ENCODE data around the gene CARS1. TPM values are rescaled to one million over a fixed set of nuclear protein-coding genes. Genes with fewer than 3 reads are reported as not detected.

CARS1 gene
- total RNA-seq, 4 donors from 2014 or later: 41.7 to 59.9 (median 54.1) TPM

DNA sequence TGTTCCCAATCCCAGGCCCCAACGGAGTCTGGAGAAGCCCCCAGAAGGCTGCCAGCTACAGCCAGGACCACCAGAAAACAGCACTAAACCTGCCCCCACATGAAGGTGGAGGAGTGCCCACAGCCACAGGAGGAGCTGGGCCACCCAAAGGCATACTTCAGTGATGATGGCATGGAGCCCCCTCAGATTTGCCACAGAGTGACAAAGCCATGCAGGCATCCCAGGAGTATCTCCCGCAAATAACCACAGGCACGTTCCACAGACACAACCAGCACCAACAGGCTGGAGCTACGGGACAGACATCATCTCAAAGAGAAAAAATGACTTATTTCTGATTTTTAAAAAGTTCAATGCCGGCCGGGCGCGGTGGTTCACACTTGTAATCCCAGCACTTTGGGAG is 10.6 kb downstream of the CARS1 start:
- no peaks in the 10 kb centered on the region for H3K27me3 ChIP-seq
- H3K4me1 ChIP-seq: peaks cover 0 to 36% (median 13%) of the 10 kb centered on the region in 4 donors
- TF ChIP-seq POLR2A (IDR thresholded peaks at IDR 0.05): no peak
- TF ChIP-seq, protein P1, sequence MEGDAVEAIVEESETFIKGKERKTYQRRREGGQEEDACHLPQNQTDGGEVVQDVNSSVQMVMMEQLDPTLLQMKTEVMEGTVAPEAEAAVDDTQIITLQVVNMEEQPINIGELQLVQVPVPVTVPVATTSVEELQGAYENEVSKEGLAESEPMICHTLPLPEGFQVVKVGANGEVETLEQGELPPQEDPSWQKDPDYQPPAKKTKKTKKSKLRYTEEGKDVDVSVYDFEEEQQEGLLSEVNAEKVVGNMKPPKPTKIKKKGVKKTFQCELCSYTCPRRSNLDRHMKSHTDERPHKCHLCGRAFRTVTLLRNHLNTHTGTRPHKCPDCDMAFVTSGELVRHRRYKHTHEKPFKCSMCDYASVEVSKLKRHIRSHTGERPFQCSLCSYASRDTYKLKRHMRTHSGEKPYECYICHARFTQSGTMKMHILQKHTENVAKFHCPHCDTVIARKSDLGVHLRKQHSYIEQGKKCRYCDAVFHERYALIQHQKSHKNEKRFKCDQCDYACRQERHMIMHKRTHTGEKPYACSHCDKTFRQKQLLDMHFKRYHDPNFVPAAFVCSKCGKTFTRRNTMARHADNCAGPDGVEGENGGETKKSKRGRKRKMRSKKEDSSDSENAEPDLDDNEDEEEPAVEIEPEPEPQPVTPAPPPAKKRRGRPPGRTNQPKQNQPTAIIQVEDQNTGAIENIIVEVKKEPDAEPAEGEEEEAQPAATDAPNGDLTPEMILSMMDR (IDR thresholded peaks at IDR 0.05): no peak
- H3K4me3 ChIP-seq: no peak overlapping the region
- DNase-seq: no peak
- peaks cover 0 to 24% (median 0%) of the 10 kb centered on the region in 3 donors for H3K36me3 ChIP-seq
- no peaks in the 10 kb centered on the region for H3K9me3 ChIP-seq
- H3K27ac ChIP-seq: no peak overlapping the region

DNA sequence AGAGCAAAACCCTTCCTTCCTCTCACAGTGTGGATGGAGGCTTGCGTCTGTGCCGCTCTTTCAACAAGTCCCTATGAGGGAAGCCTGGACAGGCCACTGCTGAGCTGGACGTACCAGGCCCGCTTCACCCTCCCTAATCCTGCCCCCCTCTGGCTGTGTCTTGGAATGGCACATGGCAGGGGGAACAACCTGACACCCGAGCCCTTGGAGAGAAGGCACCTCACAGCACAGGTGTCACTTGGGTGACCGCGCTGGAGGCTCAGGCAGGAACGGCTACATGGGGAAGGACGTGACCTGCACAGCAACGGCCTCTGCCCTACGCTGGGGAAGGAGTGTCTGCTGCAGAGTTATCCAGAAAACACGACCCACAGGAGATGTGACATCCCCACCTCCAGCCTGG is 11.0 kb downstream of the CARS1 start:
- TF ChIP-seq POLR2A (IDR thresholded peaks at IDR 0.05): no peak
- TF ChIP-seq, protein P1 (IDR thresholded peaks at IDR 0.05): no peak
- H3K9me3 ChIP-seq: no peaks in the 10 kb centered on the region
- H3K4me1 ChIP-seq: peaks cover 0 to 36% (median 13%) of the 10 kb centered on the region in 4 donors
- DNase-seq: no peak
- H3K27ac ChIP-seq: no peak overlapping the region
- H3K27me3 ChIP-seq: no peaks in the 10 kb centered on the region
- H3K4me3 ChIP-seq: no peak overlapping the region
- peaks cover 0 to 28% (median 0%) of the 10 kb centered on the region in 3 donors for H3K36me3 ChIP-seq

DNA sequence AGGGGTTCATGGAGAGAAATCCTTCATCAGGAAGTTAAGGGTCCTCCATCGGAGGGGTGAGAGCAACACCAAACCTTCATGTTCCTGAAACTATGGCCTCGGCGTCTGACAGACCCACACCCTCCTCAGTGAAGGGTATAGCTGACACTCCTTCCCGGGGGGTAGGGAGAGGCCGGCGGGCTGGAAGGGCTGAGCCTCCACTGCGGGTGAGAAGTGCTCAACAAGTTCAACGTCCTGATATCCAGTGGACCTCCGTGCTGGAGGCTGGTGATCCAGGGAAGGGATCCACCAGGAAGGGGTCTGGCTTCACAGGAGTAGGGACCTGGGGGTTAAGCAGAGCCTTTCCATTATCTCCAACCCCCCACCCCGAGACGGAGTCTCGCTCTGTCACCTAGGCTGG is 12.3 kb downstream of the CARS1 start:
- TF ChIP-seq, protein P1 (IDR thresholded peaks at IDR 0.05): no peak
- no peak for TF ChIP-seq POLR2A (IDR thresholded peaks at IDR 0.05)
- Histone ChIP-seq H3K4me1 (peaks cover 0 to 28% (median 7%) of the 10 kb centered on the region in 4 donors), H3K36me3 (peaks cover 0 to 41% (median 0%) of the 10 kb centered on the region in 3 donors), H3K27ac (no peak overlapping the region), H3K9me3 (no peaks in the 10 kb centered on the region), H3K4me3 (no peak overlapping the region), H3K27me3 (no peaks in the 10 kb centered on the region)
- no peak for DNase-seq

DNA sequence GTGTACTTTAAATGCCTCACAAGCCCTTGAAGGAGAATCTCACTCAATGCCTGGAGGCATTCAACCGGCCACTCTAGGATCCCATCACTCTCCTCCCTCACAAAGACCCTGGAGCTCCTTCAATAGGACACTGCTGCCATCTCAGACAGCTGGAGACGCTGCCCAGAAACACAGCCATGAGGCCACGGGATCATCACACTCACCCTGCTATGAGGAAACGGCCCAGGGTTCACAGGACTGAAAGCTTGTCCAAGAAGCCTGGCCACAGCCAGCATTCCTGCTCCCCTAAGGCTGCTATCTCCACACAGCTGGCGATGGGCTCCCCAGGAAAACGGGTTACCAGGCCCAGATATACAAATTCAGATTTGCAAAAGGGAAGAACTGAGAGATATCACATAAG is 13.2 kb downstream of the CARS1 start:
- TF ChIP-seq POLR2A (IDR thresholded peaks at IDR 0.05): no peak
- TF ChIP-seq, protein P1 (IDR thresholded peaks at IDR 0.05): no peak
- H3K36me3 ChIP-seq: peaks cover 0 to 50% (median 0%) of the 10 kb centered on the region in 3 donors

DNA sequence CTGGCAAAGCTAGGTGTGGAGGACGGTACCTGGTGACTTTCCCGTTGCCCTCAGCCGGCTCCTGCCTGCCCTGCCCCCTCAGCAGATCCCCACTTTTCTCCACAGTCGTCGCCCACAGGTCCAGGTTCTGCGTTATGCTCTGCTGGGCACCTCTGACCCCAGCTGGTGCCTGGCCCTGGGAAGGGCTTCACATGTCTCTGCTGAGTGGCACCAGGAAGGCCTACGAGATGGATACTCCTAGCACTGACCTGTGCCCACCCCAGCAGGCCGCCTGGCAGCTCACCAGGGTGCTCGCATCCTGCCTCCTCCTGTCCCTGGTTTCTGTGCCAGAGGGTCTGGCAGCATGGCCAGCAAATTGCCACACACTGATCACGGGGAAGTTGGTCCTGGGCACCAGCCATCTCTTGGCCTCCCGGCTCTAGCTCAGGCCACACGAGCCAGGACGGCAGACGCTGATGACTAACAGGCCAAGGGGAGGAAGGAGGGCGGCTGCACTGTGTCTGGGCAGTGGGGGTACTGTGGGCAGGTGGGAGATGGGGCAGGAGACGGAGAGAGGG is 13.8 kb downstream of the CARS1 start:
- Histone ChIP-seq H3K36me3 (peaks cover 0 to 56% (median 4%) of the 10 kb centered on the region in 3 donors), H3K27me3 (no peaks in the 10 kb centered on the region), H3K27ac (no peak overlapping the region), H3K4me3 (no peak overlapping the region), H3K9me3 (no peaks in the 10 kb centered on the region), H3K4me1 (peaks cover 0 to 14% (median 0%) of the 10 kb centered on the region in 4 donors)
- DNase-seq: peak in 1 of 3 donors; percentile 42
- TF ChIP-seq, protein P1 (IDR thresholded peaks at IDR 0.05): no peak
- no peak for TF ChIP-seq POLR2A (IDR thresholded peaks at IDR 0.05)

More for the DNA sequence above, 13.2 kb downstream of the CARS1 start:
- no peak for DNase-seq
- Histone ChIP-seq H3K4me1 (peaks cover 0 to 19% (median under 1%) of the 10 kb centered on the region in 4 donors), H3K27ac (no peak overlapping the region), H3K27me3 (no peaks in the 10 kb centered on the region), H3K4me3 (no peak overlapping the region), H3K9me3 (no peaks in the 10 kb centered on the region)

All from Peyer's patch (tissue), 4 donors.